NCI-H1930 (cell line): Measurements from ENCODE around the gene CUX1.
"Not testable (repeated sequence)": the region's sequence is repeated elsewhere in the genome, so short reads cannot be mapped to it uniquely, and the experiment has no call there.

Experiments used
- DNase-seq, 2 experiments: peaks; one replicate each; lab custom pipeline; 2025; lab: John Stamatoyannopoulos, UW

The CUX1 gene

DNA sequence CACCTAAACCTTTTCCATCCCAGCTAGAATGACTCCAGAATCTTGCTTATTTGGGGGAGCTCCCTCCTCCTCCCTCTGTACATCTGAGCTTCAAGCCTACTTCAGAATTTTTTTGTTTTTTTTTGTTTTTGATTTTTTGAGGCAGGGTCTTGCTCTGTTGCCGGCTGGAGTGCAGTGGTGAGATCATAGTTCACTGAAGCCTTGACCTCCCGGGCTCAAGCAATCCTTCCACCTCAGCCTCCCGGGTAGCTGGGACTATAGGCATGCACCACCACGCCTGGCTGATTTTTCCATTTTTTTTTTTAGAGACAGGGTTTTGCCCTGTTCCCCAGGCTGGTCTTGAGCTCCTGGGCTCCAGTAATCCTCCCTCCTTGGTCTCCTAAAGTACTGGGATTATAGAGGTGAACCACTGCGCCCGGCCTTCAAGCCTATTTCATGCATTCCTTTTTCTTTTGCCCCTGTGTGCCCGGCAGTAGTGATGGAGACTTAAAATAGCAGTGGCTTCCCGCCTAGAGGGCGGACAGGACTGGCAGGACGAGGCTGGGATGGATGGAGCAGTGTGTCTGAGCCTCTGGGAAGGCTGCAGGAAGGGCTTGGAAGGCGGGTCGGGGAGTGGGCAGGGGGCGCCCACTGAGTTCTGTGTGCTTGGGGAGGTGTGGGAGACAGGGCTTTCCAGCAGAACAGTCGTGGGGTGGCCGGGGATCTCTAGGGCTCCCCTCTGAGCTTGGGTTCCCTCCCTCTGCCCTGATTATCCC lies 8.8 kb downstream of the CUX1 start:
- DNase-seq = no peak

DNA sequence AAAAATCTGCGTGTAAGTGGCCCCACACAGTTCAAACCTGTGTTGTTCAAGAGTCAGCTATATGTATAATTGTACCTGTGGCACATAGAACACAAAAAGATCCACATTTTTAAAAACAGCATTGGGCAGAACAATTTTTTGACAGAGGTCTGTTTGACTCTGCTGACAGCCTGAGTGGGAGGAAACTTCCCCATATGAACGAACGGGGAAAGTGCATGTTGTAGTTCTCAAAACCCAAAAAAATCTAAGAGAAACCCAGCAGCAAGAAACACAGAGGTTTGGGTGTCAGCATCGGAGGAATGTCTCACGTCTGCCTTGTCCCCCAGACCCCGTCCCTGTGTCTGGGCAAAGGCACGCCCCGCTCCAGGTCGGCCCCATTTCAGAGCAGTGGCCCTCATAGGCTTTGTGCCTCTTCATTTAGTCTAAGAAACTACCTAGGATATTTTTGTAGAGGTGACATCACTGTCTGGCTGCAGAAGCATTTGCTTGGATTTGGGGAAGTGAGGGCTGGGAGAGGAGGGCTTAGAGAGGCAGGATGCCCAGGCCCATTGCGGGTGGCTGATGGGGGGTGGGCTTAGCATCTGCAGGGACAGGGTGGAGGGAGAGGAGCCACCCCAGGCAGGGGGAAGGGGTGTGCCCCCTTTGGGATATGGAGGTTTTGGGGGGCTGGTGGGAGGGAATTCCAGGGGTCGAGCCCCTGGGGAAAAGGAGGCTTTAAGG lies 11.0 kb downstream of the CUX1 start:
- no peak for DNase-seq

DNA sequence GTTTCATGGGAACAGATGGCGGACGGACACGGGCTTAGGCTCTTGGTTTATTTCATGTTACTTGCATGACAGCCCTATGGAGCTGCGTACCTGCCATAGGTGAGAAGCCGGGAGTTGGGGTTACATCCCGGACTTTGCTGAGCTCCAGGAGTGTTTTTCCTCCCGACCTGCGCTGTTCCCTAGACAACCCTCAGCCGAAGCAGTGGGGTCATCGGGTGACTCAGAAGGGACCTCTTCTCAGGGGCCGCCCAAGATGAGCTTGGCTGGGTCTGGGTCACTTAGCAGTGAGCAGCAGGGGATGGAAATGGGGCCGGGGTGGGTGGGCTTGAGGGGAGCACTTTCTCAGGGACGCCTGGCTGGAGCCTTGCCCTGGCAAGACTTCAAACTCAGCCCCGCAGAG lies 11.9 kb downstream of the CUX1 start:
- no peak for DNase-seq

DNA sequence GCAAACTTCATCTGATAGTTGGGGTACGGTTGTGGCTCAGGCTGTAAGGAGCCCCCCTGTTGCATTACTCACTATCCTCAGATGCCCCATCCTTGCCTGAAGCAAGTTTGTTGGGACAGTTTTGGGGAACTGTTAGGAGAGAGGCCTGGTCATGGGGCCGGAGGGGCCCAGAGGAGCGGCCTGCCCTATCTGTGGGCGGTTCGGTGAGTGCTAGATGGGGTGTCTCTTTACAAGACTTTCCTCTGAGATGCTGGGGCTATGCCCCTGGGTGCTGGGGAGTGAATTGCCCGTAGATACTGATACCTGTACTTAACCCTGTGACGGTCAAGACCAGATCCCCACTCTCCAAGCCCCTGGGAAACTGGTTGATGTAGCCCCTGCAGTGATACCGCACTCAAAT lies 12.4 kb downstream of the CUX1 start:
- no peak for DNase-seq

DNA sequence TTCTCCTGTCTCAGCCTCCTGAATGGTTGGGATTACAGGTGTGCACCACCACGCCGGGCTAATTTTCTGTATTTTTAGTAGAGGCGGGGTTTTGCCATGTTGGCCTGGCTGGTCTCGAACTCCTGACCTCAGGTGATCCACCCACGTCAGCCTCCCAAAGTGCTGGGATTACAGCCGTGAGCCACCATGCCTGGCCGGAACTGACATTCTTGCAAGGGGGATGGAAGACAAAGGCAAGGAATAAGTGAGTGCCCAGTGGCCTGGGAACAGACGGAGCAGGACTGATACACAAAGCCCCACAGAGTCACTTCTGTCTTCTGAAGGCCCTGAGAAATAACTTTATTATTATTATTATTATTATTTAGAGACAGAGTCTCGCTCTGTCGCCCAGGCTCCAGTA lies 14.0 kb downstream of the CUX1 start:
- DNase-seq = not testable (repeated sequence)

DNA sequence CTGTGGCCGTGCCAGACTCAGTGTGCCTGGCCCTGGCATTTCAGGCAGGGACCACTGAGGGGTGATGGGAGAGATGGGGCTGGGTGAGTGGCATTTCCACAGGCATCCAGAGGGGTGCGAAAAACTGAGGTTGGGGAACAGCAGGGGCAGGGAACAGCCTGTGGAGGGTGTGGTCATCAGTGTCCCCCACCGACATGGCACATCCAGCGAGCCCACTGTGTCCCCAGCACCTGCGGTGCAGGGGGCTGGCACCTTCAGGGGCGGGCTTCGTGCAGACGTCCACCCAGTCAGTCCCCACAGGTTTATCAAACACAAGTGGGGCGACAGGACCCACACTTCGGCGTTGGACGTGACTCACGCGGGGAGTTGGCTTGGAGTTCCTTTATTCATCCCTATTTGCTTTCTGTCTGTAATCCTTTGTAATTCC lies 14.8 kb downstream of the CUX1 start:
- DNase-seq = no peak

DNA sequence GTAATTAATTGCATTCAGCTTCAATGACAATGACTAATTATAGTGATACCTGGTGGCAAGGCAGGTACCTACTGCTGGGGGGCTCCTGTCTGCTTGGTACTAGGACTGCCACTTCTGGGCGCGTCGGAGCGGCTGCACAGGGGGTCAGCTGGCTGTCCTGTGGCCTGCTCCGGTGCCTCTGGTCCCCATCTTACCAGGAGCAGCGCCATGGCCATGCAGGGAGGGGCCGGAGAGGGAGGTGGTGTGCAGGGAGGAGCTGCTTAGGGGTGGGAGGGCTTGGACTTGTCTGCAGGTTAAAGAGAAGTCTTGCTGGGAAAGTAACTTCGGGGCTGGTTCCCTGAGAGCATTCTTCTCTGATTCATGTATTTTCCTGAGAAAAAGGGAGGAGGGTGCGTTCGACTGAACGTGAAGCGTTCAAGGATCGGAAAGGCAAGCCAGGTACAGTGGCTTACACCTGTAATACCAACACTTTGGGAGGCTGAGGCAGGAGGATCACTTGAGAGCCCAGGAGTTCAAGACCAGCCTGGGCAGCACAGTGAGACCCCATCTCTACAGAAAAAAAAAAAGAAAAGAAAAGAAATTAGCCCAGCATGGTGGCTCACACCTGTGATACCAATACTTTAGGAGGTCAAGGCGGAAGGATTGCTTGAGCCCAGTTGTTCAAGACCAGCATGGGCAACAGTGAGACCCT lies 15.4 kb downstream of the CUX1 start:
- no peak for DNase-seq

DNA sequence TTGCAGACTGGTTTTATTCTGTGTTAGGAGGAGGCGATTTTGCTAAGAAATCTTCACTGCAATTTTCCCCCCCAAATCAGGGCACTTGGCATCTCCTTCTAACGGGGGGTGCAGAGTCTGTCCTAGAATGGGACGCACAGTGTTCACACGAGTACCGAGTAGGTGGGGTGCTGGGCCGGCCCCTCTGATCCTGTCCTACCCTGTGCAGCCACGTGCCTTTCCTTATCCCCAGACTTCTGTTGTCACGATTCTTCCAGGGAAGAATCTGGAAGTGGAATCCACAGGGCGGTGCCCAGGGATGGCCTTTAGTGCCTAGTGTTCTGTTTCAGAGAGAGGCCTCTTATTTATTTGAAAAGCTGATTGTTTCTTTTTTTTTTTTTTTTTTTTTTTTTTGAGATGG lies 16.4 kb downstream of the CUX1 start:
- DNase-seq = no peak

DNA sequence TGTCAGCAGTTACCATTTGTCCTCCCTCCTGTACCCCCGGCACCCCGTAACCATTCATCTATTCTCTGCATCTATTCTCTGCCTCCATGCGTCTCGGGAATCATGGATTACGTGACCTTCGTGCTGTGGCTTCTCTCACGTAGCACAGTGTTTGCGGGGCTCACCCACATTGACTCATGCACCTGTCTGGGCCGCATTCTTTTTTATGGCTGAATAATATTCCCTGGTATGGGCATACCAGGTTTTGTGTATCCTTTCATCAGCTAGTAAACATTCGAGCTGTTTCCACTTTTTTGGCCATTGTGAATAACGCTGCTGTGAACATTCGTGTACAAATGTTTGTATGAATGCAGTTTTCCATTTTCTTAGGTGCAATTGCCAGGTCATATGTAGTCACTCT lies 17.7 kb downstream of the CUX1 start:
- DNase-seq = no peak

DNA sequence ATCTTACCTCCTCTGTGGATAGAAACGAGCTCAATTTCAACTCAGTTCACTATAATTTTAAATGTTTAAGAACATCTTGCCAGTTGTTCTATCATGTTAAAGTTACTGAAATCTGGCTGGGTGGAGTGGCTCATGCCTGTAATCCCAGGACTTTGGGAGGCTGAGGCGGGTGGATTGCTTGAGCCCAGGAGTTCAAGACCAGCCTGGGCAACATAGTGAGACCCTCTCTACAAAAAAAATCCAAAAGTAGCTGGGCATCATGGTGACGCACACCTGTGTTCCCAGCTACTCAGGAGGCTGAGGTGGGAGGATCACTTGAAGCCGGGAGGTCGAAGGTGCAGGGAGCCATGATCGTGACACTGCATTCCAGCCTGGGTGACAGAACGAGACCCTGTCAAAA lies 20.0 kb downstream of the CUX1 start:
- not testable (repeated sequence) for DNase-seq

DNA sequence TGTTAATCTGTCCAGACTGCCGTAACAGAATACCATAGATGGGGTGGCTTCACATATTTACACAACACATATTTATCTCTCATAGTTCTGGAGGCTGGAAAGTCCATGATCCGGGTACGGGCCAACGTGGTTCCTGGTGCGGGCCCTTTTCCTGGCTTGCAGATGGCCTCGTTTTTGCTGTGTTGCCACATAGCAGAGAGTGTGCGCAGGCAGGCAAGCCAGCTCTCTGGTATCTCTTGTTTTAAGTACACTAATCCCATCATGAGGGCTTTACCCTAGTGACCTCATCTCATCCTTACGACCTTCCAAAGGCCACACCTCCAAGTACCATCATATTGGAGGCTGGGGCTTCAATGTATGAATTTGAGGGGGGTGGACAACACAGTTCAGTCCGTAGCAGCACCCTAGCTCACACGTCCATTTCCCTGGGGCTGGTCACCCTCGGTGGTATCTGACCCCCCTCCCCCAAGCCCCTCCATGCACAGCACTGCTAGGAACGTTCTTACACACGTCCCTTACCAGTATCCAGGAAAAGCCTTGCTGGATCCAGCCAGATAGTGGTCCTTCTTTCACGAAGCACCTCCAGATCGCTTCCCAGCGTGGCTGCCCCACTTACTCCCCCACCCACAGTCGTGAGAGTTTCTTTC lies 21.5 kb downstream of the CUX1 start:
- DNase-seq = no peak

DNA sequence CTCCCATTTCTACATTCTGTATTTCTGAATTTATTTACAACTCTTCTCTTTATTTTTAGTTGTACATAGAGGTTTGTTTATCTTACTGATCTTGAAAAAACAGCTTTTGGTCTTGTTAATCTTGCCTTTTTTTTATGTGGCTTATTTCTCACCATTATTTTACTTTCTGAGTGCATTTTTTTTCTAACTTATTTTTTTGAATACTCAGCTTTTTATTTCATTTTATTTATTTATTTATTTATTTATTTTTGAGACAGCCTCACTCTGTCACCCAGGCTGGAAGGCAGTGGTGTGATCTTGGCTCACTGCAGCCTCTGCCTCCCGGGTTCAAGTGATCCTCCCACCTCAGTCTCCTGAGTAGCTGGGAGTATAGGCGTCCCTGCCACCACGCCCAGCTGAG lies 23.9 kb downstream of the CUX1 start:
- no peak for DNase-seq

DNA sequence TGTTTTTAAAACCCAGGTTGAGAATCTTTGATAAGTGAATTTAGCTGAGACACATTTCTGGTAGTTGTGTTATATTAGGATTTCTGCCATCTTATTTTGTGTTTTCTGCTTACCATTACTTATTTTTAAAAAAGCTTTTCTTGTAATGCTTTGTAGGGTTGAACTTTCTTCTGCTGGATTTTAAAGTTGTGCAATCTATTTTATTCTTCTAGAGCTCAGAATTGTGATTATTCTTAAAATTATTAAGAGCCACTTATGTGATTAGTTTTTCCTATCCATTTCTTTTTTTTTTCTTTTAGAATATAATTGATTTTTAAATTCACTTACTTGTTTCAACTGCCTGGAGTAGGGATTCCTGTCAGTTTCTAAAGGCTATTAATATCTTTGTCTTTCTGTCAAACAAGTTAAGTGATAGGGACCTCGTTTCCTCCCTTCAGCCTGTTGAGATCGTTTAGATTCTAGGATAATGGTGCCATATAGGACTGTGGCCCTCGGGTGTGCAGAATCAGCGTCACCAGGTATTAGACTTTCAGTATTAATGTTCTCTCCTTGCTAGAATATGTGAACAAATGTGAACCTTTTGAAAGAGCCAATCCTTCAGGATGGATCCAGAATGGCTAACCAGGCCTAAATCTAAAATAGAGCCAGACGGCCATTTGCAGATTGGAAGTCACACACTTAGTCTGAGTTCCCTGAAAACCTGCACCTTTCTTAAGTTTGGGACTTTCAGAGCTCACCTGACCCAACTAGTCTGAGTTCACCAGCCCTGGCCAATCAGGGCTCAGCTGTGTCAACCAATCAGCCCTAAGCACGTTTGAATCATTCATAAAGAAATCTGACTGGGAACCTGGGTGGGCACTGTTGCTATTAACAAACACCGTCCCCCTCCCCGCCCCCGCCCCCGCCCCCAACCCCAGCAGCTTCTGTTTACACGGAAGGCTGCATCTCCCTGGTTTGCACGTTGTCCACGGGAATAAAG lies 26.2 kb downstream of the CUX1 start:
- DNase-seq = no peak

DNA sequence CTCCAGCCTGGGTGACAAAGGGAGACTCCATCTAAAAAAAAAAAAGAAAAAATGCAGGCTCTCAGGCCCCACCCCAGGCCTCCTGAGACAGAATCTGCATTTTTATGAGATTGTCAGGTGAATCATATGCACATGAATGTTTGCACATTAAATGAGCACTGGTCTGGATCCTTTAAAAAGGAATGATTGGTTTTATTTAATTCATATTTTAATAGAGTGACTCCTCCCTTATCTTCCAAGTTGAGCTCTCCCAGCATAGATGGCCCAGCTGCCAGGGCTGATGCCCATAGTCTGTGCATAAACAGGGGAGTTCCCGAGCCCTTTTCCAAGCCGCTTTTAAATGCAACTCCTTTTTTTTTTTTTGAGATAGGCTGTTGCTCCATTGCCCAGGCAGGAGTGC lies 28.5 kb downstream of the CUX1 start:
- no peak for DNase-seq

DNA sequence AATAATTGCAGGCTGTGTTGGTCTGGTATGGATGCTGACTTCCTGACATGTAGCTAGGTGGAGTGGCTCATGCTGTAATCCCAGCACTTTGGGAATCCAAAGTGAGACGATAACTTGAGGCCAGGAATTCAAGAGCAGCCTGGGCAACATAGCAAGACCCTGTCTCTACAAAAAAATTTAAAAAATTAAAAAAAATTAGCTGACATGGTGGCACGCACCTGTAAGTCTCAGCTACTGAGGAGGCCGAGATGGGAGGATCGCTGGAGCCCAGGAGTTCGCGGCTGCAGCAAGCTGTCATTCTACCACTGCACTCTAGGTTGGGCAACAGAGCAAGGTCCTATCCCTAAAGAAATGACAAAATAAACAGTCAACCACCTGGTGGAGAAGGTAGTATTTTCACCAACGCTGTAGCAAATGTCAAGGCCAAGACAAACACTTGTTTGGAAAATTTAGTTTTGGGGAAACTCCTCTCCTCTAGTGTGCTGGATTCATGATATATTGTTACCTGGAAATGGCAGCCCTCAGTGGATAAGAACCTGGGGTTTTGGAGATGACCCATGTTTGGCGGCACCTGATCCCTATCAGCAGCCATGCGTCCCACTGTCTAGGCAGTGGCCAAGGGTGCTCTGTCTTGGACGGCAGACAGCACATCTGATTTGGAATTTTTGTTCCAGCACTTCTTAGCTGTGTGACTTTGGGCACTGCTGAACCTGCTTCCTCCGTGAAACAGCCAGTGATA lies 29.5 kb downstream of the CUX1 start:
- no peak for DNase-seq

DNA sequence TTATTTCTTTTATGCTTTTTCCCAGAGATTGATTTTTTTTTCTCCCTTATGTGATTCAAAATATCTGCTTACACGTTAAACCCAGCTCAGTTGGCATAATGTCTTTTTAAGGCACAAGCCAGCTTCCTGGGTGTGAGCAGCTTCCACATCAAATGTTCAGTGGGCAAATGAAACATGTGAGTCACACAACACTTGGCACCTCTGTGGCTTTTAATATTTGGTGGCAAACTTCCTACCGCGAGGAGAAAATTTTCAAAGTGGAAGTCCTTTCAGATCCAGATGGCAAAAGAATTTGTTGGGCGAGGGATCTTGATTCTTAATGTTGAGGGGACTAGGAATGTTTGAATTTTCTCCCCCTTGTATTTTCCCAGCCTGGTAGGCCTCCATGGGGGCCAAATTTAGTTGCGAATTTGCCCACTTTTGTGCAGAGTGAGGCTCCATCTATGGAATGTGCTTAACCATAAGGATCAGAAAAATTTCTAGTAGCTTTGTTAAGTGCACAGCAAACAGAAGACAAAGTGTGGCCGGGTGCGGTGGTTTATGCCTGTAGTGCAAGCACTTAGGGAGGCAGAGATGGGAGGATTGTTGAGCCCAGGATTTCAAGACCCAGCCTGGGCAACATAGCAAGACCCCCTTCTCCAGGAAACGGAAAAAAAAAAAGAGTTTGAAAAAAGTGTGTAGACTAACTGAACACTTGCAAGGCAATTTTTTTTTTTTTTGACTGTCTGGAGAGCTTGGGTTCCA lies 31.0 kb downstream of the CUX1 start:
- DNase-seq = no peak

DNA sequence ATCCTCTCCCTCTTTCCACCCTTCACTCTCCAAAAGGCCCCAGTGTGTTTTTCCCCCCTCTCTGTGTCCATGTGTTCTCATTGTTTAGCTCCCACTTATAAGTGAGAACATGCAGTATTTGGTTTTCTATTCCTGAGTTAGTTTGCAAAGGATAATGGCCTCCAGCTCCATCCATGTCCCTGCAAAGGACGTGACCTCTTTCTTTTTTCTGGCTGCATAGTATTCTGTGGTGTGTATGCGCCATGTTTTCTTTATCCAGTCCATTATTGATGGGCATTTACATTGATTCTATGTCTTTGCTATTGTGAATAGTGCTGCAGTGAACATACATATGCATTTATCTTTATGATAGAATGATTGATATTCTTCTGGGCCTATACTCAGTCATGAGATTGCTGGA lies 31.9 kb downstream of the CUX1 start:
- DNase-seq = not testable (repeated sequence)

DNA sequence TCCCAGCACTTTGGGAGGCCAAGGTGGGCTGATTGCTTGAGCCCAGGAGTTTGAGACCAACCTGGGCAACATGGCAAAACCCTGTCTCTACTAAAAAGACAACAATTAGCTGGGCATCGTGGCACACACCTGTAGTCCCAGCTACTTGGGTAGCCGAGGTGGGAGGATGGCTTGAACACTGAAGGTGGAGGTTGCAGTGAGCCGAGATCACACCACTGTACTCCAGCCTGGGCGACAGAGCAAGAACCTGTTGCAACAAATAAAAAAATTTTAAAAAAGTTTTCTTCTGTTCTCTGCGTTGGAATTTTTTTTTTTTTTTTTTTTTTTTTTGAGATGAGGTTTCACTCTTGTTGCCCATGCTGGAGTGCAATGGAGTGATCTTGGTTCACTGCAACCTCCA lies 34.9 kb downstream of the CUX1 start:
- not testable (repeated sequence) for DNase-seq

DNA sequence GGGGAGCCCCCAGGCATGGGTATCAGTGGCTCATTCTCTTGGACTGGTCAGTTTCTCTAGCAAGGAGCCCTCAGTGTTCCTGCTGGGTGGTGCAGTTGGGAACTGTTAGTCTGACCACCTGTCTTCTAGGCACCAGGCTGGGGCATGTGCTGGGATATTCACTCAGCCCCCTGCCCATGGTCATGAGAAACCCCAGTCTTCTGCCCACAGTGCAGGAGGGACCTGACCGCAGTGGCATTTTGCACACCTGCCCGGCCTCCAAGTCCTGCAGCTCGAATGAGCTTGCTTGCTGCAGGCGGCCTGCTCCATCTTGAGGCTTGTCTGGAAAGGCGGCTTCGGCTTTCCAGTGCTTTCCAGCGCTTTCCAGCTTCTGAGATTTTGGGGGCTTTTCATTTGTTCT lies 36.3 kb downstream of the CUX1 start:
- no peak for DNase-seq
